IPS-NIHi7 (cell line): ENCODE results near the gene ESRP2.
A peak's percentile ranks its signal among the peaks of the same experiment; 100 is the strongest.

Experiments used
- DNase-seq: peaks from one replicate; pipeline ENCODE4 v3.0.0; 2012; ENCODE audit warnings: mixed read lengths; ENCODE audit errors: extremely low spot score

ESRP2 gene

GRCh38 chr16:68237243-68238028, 1.5 kb upstream of the ESRP2 start:
- DNase-seq, result peak; percentile 96

- no peak for DNase-seq
Observed at GRCh38 chr16:68236826-68237242, 907 bp upstream of the ESRP2 start.

- DNase-seq, result peak; percentile 83
Observed at GRCh38 chr16:68236137-68236825, 354 bp upstream of the ESRP2 start.

- DNase-seq, result peak; percentile 64
Observed at GRCh38 chr16:68235108-68235886, 630 bp downstream of the ESRP2 start.

GRCh38 chr16:68234188-68235107, 1.5 kb downstream of the ESRP2 start:
- peak; percentile 37 for DNase-seq

- DNase-seq, result no peak
Observed at GRCh38 chr16:68233835-68234187, 2.1 kb downstream of the ESRP2 start.

- no peak for DNase-seq
Observed at GRCh38 chr16:68233085-68233834, 2.7 kb downstream of the ESRP2 start.

- no peak for DNase-seq
Observed at GRCh38 chr16:68232335-68232734, 3.6 kb downstream of the ESRP2 start.

- DNase-seq, result no peak
Observed at GRCh38 chr16:68231384-68232136, 4.4 kb downstream of the ESRP2 start.

GRCh38 chr16:68230956-68231355, 5.0 kb downstream of the ESRP2 start:
- DNase-seq, result no peak

GRCh38 chr16:68230176-68230571, 5.8 kb downstream of the ESRP2 start:
- DNase-seq, result no peak

- peak; percentile 75 for DNase-seq
Observed at GRCh38 chr16:68229431-68230175, 6.3 kb downstream of the ESRP2 start.

GRCh38 chr16:68228652-68229051, 7.3 kb downstream of the ESRP2 start:
- DNase-seq, result no peak

GRCh38 chr16:68227850-68228553, 7.9 kb downstream of the ESRP2 start:
- DNase-seq, result no peak

GRCh38 chr16:68227183-68227793, 8.6 kb downstream of the ESRP2 start:
- no peak for DNase-seq

GRCh38 chr16:68226116-68226515, 9.8 kb downstream of the ESRP2 start:
- DNase-seq, result no peak

- no peak for DNase-seq
Observed at GRCh38 chr16:68223072-68223471, 12.9 kb downstream of the ESRP2 start.

- DNase-seq, result no peak
Observed at GRCh38 chr16:68219725-68220351, 16.1 kb downstream of the ESRP2 start.
